SK-N-SH (cell line): ENCODE measurements around the gene MINDY1. TPM values are rescaled to one million over a fixed set of nuclear protein-coding genes. Genes with fewer than 3 reads are reported as not detected.

ENCODE experiments used
- CTCF ChIA-PET: fragments of 300-600, 350-600 bp; formaldehyde crosslinking; extraction: SDS; loops from one replicate; lab custom pipeline; 2021; lab: Yijun Ruan, JAX
- POLR2A ChIA-PET: fragments of 350-600 bp; sonication (Branson Sonifier 250); formaldehyde crosslinking; extraction: SDS; loops from one replicate; lab custom pipeline; 2020; ENCODE audit warnings: antibody characterized with exemption, inconsistent platforms; lab: Yijun Ruan, JAX
- DNase-seq: peaks from one replicate; pipeline ENCODE4 v3.0.0; 2012
- H2AFZ ChIP-seq: fragments of 200-600 bp; sonication (generic); 2 replicates; pipeline ENCODE4 v1.8.1; 2016; ENCODE audit warnings: antibody characterized with exemption, mild to moderate bottlenecking, low read depth
- H3F3A ChIP-seq: fragments of 200-600 bp; sonication (generic); replicated peaks from 2 replicates; pipeline ENCODE3; 2016; ENCODE audit warnings: antibody characterized with exemption, mild to moderate bottlenecking; ENCODE audit not compliant: insufficient read depth
- H3K27ac ChIP-seq, 2 experiments: fragments of 200-500 bp in 1 of 2; fragments of 200-600 bp in 1 of 2; sonication (Bioruptor generic) in 1 of 2; sonication (generic), shearing (Covaris generic) in 1 of 2; 2 replicates each; pipeline versions ENCODE4 v1.5.1 to v1.6.1; 2014 to 2016; ENCODE audit warnings: low read depth in 2 of 2, inconsistent platforms in 1 of 2, low read length in 1 of 2, mild to moderate bottlenecking in 1 of 2, mixed read lengths in 1 of 2
- H3K27me3 ChIP-seq: fragments of 200-600 bp; sonication (generic), shearing (Covaris generic); 2 replicates; pipeline ENCODE4 v1.6.1; 2016; ENCODE audit warnings: mixed run types; ENCODE audit not compliant: insufficient read depth
- H3K36me3 ChIP-seq, 2 experiments: fragments of 200-500 bp in 1 of 2; fragments of 200-600 bp in 1 of 2; sonication (Bioruptor generic) in 1 of 2; sonication (generic) in 1 of 2; replicated peaks in 1 of 2; 2 replicates each; pipeline versions ENCODE3 to v1.5.1; 2014 to 2016; ENCODE audit warnings: low read length in 1 of 2, mild to moderate bottlenecking in 1 of 2; ENCODE audit not compliant: insufficient read depth in 2 of 2, control insufficient read depth in 1 of 2
- H3K4me1 ChIP-seq, 2 experiments: fragments of 200-500 bp in 1 of 2; fragments of 200-600 bp in 1 of 2; sonication (Bioruptor generic) in 1 of 2; sonication (generic), shearing (Covaris generic) in 1 of 2; 2 replicates each; pipeline versions ENCODE4 v1.5.1 to v1.6.1; 2014 to 2016; ENCODE audit warnings: low read depth in 1 of 2, low read length in 1 of 2, mixed run types in 1 of 2; ENCODE audit not compliant: insufficient read depth in 2 of 2, control insufficient read depth in 1 of 2
- H3K4me2 ChIP-seq: fragments of 200-600 bp; sonication (generic), shearing (Covaris generic); 2 replicates; pipeline ENCODE4 v1.6.1; 2017; ENCODE audit warnings: mixed run types
- H3K4me3 ChIP-seq, 2 experiments: fragments of 200-500 bp in 1 of 2; fragments of 200-600 bp in 1 of 2; sonication (Bioruptor generic) in 1 of 2; sonication (generic), shearing (Covaris generic) in 1 of 2; 2 replicates each; pipeline versions ENCODE4 v1.5.1 to v1.8.1; 2014 to 2016; ENCODE audit warnings: low read depth in 2 of 2, inconsistent platforms in 1 of 2, low read length in 1 of 2, mild to moderate bottlenecking in 1 of 2, mixed read lengths in 1 of 2, moderate library complexity in 1 of 2
- H3K79me2 ChIP-seq: fragments of 200-600 bp; sonication (generic); 2 replicates; pipeline ENCODE4 v1.8.1; 2017; ENCODE audit warnings: mild to moderate bottlenecking; ENCODE audit not compliant: insufficient read depth
- H3K9ac ChIP-seq: fragments of 200-600 bp; sonication (generic); 2 replicates; pipeline ENCODE4 v1.6.1; 2017; ENCODE audit warnings: mixed run types
- H3K9me2 ChIP-seq: fragments of 200-600 bp; sonication (generic); 2 replicates; pipeline ENCODE4 v1.6.1; 2017; ENCODE audit warnings: mixed run types
- H3K9me3 ChIP-seq: fragments of 200-600 bp; sonication (generic); 2 replicates; pipeline ENCODE4 v1.6.1; 2017; ENCODE audit warnings: mixed run types, mild to moderate bottlenecking, moderate library complexity
- H4K20me1 ChIP-seq: fragments of 200-600 bp; sonication (generic); 2 replicates; pipeline ENCODE4 v1.6.1; 2017; ENCODE audit warnings: mild to moderate bottlenecking, mixed run types; ENCODE audit not compliant: insufficient read depth
- CHD2 ChIP-seq: fragments of 150-350 bp; IDR thresholded peaks from 2 replicates; pipeline ENCODE4 v1.6.1; 2018; ENCODE audit warnings: low read length; ENCODE audit not compliant: partially characterized antibody
- ELF1 ChIP-seq: IDR thresholded peaks from 2 replicates; pipeline ENCODE4 v1.4.0; 2012
- GABPA ChIP-seq: IDR thresholded peaks from 2 replicates; pipeline ENCODE4 v1.4.0; 2012; ENCODE audit warnings: low read depth, mild to moderate bottlenecking
- GATA2 ChIP-seq: sonication (generic); formaldehyde crosslinking; IDR thresholded peaks from 2 replicates; pipeline ENCODE4 v1.5.0; 2020; ENCODE audit warnings: mild to moderate bottlenecking, missing genetic modification reagents
- MXI1 ChIP-seq: IDR thresholded peaks from 2 replicates; pipeline ENCODE4 v1.6.1; 2012; ENCODE audit warnings: mild to moderate bottlenecking, low read depth, low read length, improper control_type of control experiment
- NFIC ChIP-seq: IDR thresholded peaks from 2 replicates; pipeline ENCODE4 v1.4.0; 2012; ENCODE audit warnings: borderline replicate concordance
- NRF1 ChIP-seq: IDR thresholded peaks from 2 replicates; pipeline ENCODE4 v1.6.1; 2012; ENCODE audit warnings: low read depth, mild to moderate bottlenecking, low read length
- REST ChIP-seq: IDR thresholded peaks from 2 replicates; pipeline ENCODE4 v1.6.1; 2012; ENCODE audit warnings: mild to moderate bottlenecking, low read depth, low read length, moderate library complexity
- RXRA ChIP-seq: IDR thresholded peaks from 2 replicates; pipeline ENCODE4 v1.4.0; 2012; ENCODE audit warnings: low read depth, mild to moderate bottlenecking, borderline replicate concordance
- SMC3 ChIP-seq: IDR thresholded peaks from 2 replicates; pipeline ENCODE4 v1.6.1; 2012; ENCODE audit warnings: low read depth, low read length, improper control_type of control experiment
- TEAD4 ChIP-seq: IDR thresholded peaks from 2 replicates; pipeline ENCODE4 v1.4.0; 2012; ENCODE audit warnings: mild to moderate bottlenecking, borderline replicate concordance; ENCODE audit not compliant: insufficient read depth
- WGBS: methylation state at CpG from one replicate; pipeline ENCODE4 v1.1.6; 2017; ENCODE audit warnings: low lambda C conversion rate; 5-methylcytosine and 5-hydroxymethylcytosine counted together
- polyA plus RNA-seq, 3 experiments: library from polyadenylated mRNA; depleted of rRNA; stranded (reverse); fragments of >200 nt; gene quantifications; 2 replicates each; pipeline ENCODE4 v1.2.3, GENCODE V29; 2012

MINDY1 gene
- polyA plus RNA-seq, 1 of the 3 experiments (the other 2 are of a cell fraction), result 6.0 TPM

- H3K36me3 ChIP-seq, result peaks cover 26 to 30% of the 10 kb centered on the region in 2 experiments
- peaks cover 9% of the 10 kb centered on the region for H3F3A ChIP-seq
- no peak for DNase-seq
- H3K4me3 ChIP-seq, result no peak overlapping the region
- peak overlapping the region; percentile 89 for H3K4me2 ChIP-seq
- no peaks in the 10 kb centered on the region for H3K9me3 ChIP-seq
- TF ChIP-seq SMC3 (no peak), MXI1 (no peak), TEAD4 (no peak), NFIC (no peak), GATA2 (no peak), CHD2 (no peak), ELF1 (no peak), RXRA (no peak)
- H3K79me2 ChIP-seq, result peaks cover 79% of the 10 kb centered on the region
- no peak overlapping the region for H3K9ac ChIP-seq
- peak overlapping the region in 1 of 2 experiments; percentile 54; a peak in 1 of 4 replicates for H3K27ac ChIP-seq
- H3K27me3 ChIP-seq, result no peaks in the 10 kb centered on the region
- H4K20me1 ChIP-seq, result peaks cover 53% of the 10 kb centered on the region
- peaks cover 21 to 31% of the 10 kb centered on the region in 2 experiments for H3K4me1 ChIP-seq
- WGBS, result 78% methylated on average over 11 of the region's 11 CpGs
- ChIA-PET CTCF (interaction anchor here (1.0 to 2.2 kb wide), 4 partner anchors 8 to 36 kb away, joined by 3 to 12 read pairs (median 5); partner anchors contain the start of genes ANXA9 and MINDY1), POLR2A (interaction anchor here (0.6 to 1.6 kb wide), 2 partner anchors 12 to 279 kb away, joined by 3 to 4 read pairs; no protein-coding TSS in a partner anchor)
- H2AFZ ChIP-seq, result no peak overlapping the region
- no peaks in the 10 kb centered on the region for H3K9me2 ChIP-seq
Measured at GRCh38 chr1:150970808-150971582, 35.7 kb downstream of the MINDY1 start.

- TF ChIP-seq REST, result no peak
- no peak for TF ChIP-seq RXRA
- TF ChIP-seq NRF1, result no peak
- no peak for TF ChIP-seq GABPA
- Histone ChIP-seq H2AFZ (no peak overlapping the region), H3K4me2 (no peak overlapping the region), H3K27ac (no peak overlapping the region), H3K4me1 (peaks cover 21 to 31% of the 10 kb centered on the region in 2 experiments), H3K36me3 (peaks cover 36 to 43% of the 10 kb centered on the region in 2 experiments), H3K4me3 (no peak overlapping the region), H3K9me3 (no peaks in the 10 kb centered on the region), H4K20me1 (peaks cover 53% of the 10 kb centered on the region), H3K79me2 (peaks cover 71% of the 10 kb centered on the region), H3F3A (peaks cover 12% of the 10 kb centered on the region), H3K27me3 (no peaks in the 10 kb centered on the region), H3K9me2 (no peaks in the 10 kb centered on the region), H3K9ac (no peak overlapping the region)
- WGBS, result 100% methylated on average over 3 of the region's 3 CpGs
- ChIA-PET CTCF (interaction anchor here (1.5 to 2.2 kb wide), 2 partner anchors 11 to 37 kb away, joined by 7 to 12 read pairs; partner anchors contain the start of genes ANXA9 and MINDY1), POLR2A (no interaction called here)
- no peak for DNase-seq
Measured at GRCh38 chr1:150969626-150970025, 37.1 kb downstream of the MINDY1 start.
